ENCODE results near the gene OR4D2. TPM values are rescaled to one million over a fixed set of nuclear protein-coding genes. Genes with fewer than 3 reads are reported as not detected.
A peak's percentile ranks its signal among the peaks of the same experiment; 100 is the strongest.

Gene OR4D2
- total RNA-seq, 1 donor from 2014 or later, result not detected

- H3K27ac Mint-ChIP-seq (ENCODE audit: unreplicated experiment), result no peak overlapping the region
- H3K36me3 ChIP-seq (ENCODE audit: insufficient read depth, low read length), result no peaks in the 10 kb centered on the region
- H3K4me2 ChIP-seq (ENCODE audit: low read length), result no peak overlapping the region
- H3K4me3 ChIP-seq (ENCODE audit: insufficient read depth, low read depth, low read length), result no peak overlapping the region
- no peak for DNase-seq (ENCODE audit: low read depth)
- TF ChIP-seq EZH2 (IDR thresholded peaks at IDR 0.05; ENCODE audit: insufficient read depth, low read length) (no peak), CTCF (IDR thresholded peaks at IDR 0.05; ENCODE audit: insufficient read depth, low read depth, low read length) (no peak)
- H3K9me3 Mint-ChIP-seq (ENCODE audit: unreplicated experiment), result peaks cover 1% of the 10 kb centered on the region
- FAIRE-seq, result no peak
- no peaks in the 10 kb centered on the region for H4K20me1 ChIP-seq (ENCODE audit: insufficient read depth, low read length)
- peaks cover 49% of the 10 kb centered on the region for H3K27me3 Mint-ChIP-seq (ENCODE audit: low read depth, unreplicated experiment)
- H3K4me3 Mint-ChIP-seq (ENCODE audit: unreplicated experiment), result no peak overlapping the region
- no peak overlapping the region for H3K27ac ChIP-seq (ENCODE audit: low read depth, low read length)
- no peaks in the 10 kb centered on the region for H3K4me1 Mint-ChIP-seq (ENCODE audit: low read depth, unreplicated experiment)
- H3K36me3 Mint-ChIP-seq (ENCODE audit: low read depth, unreplicated experiment), result no peaks in the 10 kb centered on the region
- no peak overlapping the region for H3K9ac ChIP-seq (ENCODE audit: low read length)
- H2AFZ ChIP-seq (ENCODE audit: low read depth, low read length), result no peak overlapping the region
- no peaks in the 10 kb centered on the region for H3K4me1 ChIP-seq (ENCODE audit: insufficient read depth, low read length)
- no peaks in the 10 kb centered on the region for H3K9me3 ChIP-seq (ENCODE audit: insufficient read depth, low read depth, low read length)
- no peaks in the 10 kb centered on the region for H3K79me2 ChIP-seq (ENCODE audit: insufficient read depth, low read length)
- peaks cover 10% of the 10 kb centered on the region for H3K27me3 ChIP-seq (ENCODE audit: insufficient read depth, low read length)
Measured at GRCh38 chr17:58196610-58197009, 29.8 kb downstream of the OR4D2 start.

GRCh38 chr17:58200024-58200633 is 33.3 kb downstream of the OR4D2 start:
- Histone ChIP-seq H3K4me3 (ENCODE audit: insufficient read depth, low read depth, low read length) (no peak overlapping the region), H2AFZ (ENCODE audit: low read depth, low read length) (no peak overlapping the region), H3K4me1 (ENCODE audit: insufficient read depth, low read length) (no peaks in the 10 kb centered on the region), H3K9me3 (ENCODE audit: insufficient read depth, low read depth, low read length) (no peaks in the 10 kb centered on the region), H4K20me1 (ENCODE audit: insufficient read depth, low read length) (no peaks in the 10 kb centered on the region), H3K4me2 (ENCODE audit: low read length) (no peak overlapping the region), H3K9ac (ENCODE audit: low read length) (no peak overlapping the region), H3K27me3 (ENCODE audit: insufficient read depth, low read length) (peaks cover 10% of the 10 kb centered on the region), H3K79me2 (ENCODE audit: insufficient read depth, low read length) (no peaks in the 10 kb centered on the region), H3K27ac (ENCODE audit: low read depth, low read length) (no peak overlapping the region), H3K36me3 (ENCODE audit: insufficient read depth, low read length) (no peaks in the 10 kb centered on the region)
- Mint-ChIP-seq H3K36me3 (ENCODE audit: low read depth, unreplicated experiment) (no peaks in the 10 kb centered on the region), H3K4me1 (ENCODE audit: low read depth, unreplicated experiment) (no peaks in the 10 kb centered on the region), H3K4me3 (ENCODE audit: unreplicated experiment) (no peak overlapping the region), H3K27me3 (ENCODE audit: low read depth, unreplicated experiment) (peaks cover 29% of the 10 kb centered on the region), H3K9me3 (ENCODE audit: unreplicated experiment) (no peaks in the 10 kb centered on the region), H3K27ac (ENCODE audit: unreplicated experiment) (no peak overlapping the region)
- TF ChIP-seq CTCF (IDR thresholded peaks at IDR 0.05; ENCODE audit: insufficient read depth, low read depth, low read length) (peak; percentile 39), EZH2 (IDR thresholded peaks at IDR 0.05; ENCODE audit: insufficient read depth, low read length) (no peak)
- FAIRE-seq, result no peak
- no peak for DNase-seq (ENCODE audit: low read depth)

GRCh38 chr17:58202859-58203258 is 36.1 kb downstream of the OR4D2 start:
- H3K36me3 Mint-ChIP-seq (ENCODE audit: low read depth, unreplicated experiment), result peaks cover 6% of the 10 kb centered on the region
- Histone ChIP-seq H3K79me2 (ENCODE audit: insufficient read depth, low read length) (no peaks in the 10 kb centered on the region), H3K4me2 (ENCODE audit: low read length) (no peak overlapping the region), H4K20me1 (ENCODE audit: insufficient read depth, low read length) (no peaks in the 10 kb centered on the region), H3K27ac (ENCODE audit: low read depth, low read length) (no peak overlapping the region), H3K36me3 (ENCODE audit: insufficient read depth, low read length) (no peaks in the 10 kb centered on the region), H3K4me3 (ENCODE audit: insufficient read depth, low read depth, low read length) (no peak overlapping the region), H3K27me3 (ENCODE audit: insufficient read depth, low read length) (peaks cover 4% of the 10 kb centered on the region), H3K9me3 (ENCODE audit: insufficient read depth, low read depth, low read length) (no peaks in the 10 kb centered on the region), H2AFZ (ENCODE audit: low read depth, low read length) (no peak overlapping the region), H3K4me1 (ENCODE audit: insufficient read depth, low read length) (no peaks in the 10 kb centered on the region), H3K9ac (ENCODE audit: low read length) (no peak overlapping the region)
- no peak for FAIRE-seq
- H3K4me3 Mint-ChIP-seq (ENCODE audit: unreplicated experiment), result no peak overlapping the region
- no peaks in the 10 kb centered on the region for H3K4me1 Mint-ChIP-seq (ENCODE audit: low read depth, unreplicated experiment)
- H3K27ac Mint-ChIP-seq (ENCODE audit: unreplicated experiment), result no peak overlapping the region
- no peak for DNase-seq (ENCODE audit: low read depth)
- TF ChIP-seq EZH2 (IDR thresholded peaks at IDR 0.05; ENCODE audit: insufficient read depth, low read length), result no peak
- H3K27me3 Mint-ChIP-seq (ENCODE audit: low read depth, unreplicated experiment), result peaks cover 14% of the 10 kb centered on the region
- no peaks in the 10 kb centered on the region for H3K9me3 Mint-ChIP-seq (ENCODE audit: unreplicated experiment)

Data from astrocyte (in vitro differentiated cells and primary cell).